ENCODE results near the gene SRPX2. TPM values are rescaled to one million over a fixed set of nuclear protein-coding genes. Genes with fewer than 3 reads are reported as not detected.
A peak's percentile ranks its signal among the peaks of the same experiment; 100 is the strongest.

SRPX2 gene
- total RNA-seq, 1 donor from 2014 or later = 29.5 TPM

DNA sequence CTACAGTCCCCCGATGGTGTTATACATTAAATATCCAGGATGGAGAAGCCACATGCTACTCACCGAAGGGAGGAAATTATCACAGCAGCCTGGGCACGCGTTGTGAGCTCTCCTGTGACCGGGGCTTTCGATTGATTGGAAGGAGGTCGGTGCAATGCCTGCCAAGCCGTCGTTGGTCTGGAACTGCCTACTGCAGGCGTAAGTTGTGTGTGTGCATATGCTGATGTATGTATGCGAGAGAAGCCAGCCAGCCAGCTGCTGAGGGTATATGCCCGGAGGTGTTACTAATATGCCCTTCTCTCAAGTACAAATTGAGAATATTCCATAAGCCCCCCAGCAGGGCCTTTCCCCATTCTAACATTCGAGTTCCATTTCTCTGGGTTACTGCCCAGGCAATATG lies 18.2 kb downstream of the SRPX2 start:
- no peak overlapping the region for H3K4me3 ChIP-seq (ENCODE audit: low read depth, low read length)
- no peak for DNase-seq (ENCODE audit: low read depth)
- TF ChIP-seq, protein P1, sequence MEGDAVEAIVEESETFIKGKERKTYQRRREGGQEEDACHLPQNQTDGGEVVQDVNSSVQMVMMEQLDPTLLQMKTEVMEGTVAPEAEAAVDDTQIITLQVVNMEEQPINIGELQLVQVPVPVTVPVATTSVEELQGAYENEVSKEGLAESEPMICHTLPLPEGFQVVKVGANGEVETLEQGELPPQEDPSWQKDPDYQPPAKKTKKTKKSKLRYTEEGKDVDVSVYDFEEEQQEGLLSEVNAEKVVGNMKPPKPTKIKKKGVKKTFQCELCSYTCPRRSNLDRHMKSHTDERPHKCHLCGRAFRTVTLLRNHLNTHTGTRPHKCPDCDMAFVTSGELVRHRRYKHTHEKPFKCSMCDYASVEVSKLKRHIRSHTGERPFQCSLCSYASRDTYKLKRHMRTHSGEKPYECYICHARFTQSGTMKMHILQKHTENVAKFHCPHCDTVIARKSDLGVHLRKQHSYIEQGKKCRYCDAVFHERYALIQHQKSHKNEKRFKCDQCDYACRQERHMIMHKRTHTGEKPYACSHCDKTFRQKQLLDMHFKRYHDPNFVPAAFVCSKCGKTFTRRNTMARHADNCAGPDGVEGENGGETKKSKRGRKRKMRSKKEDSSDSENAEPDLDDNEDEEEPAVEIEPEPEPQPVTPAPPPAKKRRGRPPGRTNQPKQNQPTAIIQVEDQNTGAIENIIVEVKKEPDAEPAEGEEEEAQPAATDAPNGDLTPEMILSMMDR (conservative IDR thresholded peaks at IDR 0.05; ENCODE audit: low read depth, low read length) = no peak

DNA sequence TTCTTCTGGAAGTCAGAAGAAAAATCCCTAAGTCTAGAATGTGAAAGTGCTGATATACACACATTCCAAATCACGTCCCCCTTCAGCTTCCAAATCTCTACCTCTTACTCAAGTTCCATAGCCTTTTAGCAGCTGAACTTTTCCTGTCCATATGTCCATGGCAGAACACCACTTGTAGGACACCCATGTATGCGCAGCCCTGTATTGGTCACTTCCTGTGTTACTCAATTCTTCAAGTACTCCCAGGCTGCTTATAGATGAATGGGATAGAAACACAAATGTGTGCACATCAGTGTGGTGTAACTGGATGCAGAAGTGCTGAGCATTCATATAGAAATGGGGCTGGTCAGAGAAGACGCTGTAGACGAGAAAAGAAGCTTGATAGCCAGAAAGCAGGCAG lies 18.8 kb downstream of the SRPX2 start:
- TF ChIP-seq, protein P1 (conservative IDR thresholded peaks at IDR 0.05; ENCODE audit: low read depth, low read length) = no peak
- DNase-seq (ENCODE audit: low read depth) = no peak
- H3K4me3 ChIP-seq (ENCODE audit: low read depth, low read length) = no peak overlapping the region

DNA sequence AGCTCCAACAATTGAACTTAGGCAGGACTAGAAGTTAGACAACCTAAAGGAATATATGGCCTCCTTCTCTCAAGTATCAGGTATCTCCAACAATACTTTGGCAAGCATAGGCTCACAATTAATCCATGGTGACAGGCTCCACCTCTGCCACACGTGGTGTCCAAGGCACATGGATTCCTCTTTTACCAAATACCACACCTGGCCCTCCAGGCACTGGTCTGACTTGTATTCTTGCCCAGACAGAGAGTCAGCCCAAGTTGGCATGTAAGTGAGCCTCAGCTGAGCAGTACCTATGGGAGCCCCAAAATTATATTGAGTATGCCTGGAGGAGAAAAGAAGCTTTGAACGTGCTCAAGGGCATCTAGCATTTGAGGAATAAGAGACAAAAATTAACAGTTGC lies 19.6 kb downstream of the SRPX2 start:
- no peak overlapping the region for H3K4me3 ChIP-seq (ENCODE audit: low read depth, low read length)
- TF ChIP-seq, protein P1 (conservative IDR thresholded peaks at IDR 0.05; ENCODE audit: low read depth, low read length) = no peak
- no peak for DNase-seq (ENCODE audit: low read depth)

DNA sequence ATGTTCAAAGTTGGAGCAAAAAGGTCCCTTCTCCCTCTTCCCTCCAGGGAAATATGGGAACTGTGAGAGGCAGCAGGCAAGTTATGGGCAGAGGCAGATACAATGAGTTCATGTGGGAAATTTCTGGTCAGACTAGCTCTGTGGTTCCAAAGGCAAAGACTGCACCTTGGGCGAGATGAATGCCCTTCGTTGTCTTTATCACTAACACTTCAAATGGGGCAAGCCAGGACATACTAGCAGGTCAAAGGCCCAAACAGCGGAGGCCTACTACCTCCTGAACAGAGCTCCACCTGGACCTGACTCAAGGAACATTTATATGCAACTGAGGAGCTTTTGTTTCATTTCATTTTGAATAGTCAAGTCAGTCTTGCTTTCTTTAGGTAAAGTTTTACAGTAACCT lies 29.0 kb downstream of the SRPX2 start:
- DNase-seq (ENCODE audit: low read depth) = no peak
- TF ChIP-seq, protein P1 (conservative IDR thresholded peaks at IDR 0.05; ENCODE audit: low read depth, low read length) = no peak
- H3K4me3 ChIP-seq (ENCODE audit: low read depth, low read length) = no peak overlapping the region

DNA sequence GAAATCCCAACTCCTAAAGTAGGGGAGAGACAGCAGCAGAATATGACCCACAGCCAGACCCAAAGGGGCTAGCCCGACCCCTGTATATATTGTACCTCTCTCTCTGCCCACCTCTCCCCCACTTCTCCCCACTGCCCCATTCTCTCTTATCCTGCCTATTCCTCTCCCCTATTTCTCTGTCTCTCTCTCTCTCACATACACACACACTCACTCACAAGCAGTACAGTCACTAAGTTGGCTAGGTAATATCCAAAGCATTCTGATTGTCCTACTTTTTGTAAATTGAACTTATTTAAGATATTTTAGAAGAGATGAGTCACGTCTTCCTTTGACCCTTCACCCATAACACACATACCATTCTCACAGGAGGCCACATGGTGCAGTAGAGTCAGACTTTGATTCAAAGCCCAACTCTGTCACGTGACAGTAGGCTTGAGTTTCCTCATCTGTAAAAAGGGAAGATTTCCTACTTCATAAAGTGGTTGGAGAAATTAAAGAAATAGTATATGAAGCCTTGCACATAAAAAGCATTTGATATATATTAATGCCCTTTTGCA lies 29.5 kb downstream of the SRPX2 start:
- peak; percentile 36 for DNase-seq (ENCODE audit: low read depth)
- no peak overlapping the region for H3K4me3 ChIP-seq (ENCODE audit: low read depth, low read length)
- TF ChIP-seq, protein P1 (conservative IDR thresholded peaks at IDR 0.05; ENCODE audit: low read depth, low read length) = no peak

DNA sequence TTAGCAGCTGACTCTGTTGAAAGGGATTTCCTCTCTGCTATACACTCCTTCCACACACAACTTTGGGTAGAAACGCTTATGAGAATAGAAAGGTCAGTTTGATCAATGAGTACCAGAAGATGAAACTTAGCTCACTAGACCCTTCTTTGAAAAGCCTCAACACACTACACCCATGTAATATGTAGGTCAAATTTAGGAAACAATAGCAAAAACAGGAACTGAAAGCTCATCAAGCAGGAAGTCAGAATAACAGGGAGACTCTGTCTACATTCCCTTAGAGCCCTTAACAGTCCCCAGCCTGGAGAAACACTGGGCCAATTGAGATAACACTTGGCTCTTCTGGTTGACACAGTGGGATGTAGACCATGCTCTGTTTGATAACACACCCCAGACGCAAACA lies 30.7 kb downstream of the SRPX2 start:
- TF ChIP-seq, protein P1 (conservative IDR thresholded peaks at IDR 0.05; ENCODE audit: low read depth, low read length) = no peak
- no peak for DNase-seq (ENCODE audit: low read depth)
- H3K4me3 ChIP-seq (ENCODE audit: low read depth, low read length) = no peak overlapping the region

DNA sequence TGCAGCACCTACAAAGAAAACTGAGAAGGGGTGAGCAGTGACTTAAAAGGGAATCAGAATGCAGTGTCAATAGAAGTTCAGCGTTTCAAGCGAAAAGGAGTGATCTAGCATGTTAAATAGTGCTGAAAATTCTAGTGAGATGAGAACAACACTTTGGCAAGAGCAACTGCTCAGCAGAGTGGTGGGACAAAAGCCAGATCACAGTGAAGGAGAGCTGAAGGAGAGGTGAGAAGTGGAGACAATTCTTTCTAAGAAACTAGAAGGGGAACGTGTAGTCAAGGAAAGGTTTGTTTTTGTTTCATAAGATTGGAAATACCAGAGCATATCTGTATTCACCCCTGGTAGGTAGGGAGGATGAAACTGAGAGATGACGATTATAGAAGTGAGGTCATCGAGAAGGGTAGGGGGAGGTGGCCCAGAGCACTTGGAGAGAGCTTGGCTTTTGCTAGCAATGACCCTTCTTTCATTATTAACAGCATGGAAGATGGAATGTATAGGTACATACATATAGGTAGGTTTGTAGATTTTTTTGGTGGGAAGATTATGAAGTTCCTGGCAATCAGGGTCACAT lies 33.7 kb downstream of the SRPX2 start:
- no peak for DNase-seq (ENCODE audit: low read depth)
- no peak overlapping the region for H3K4me3 ChIP-seq (ENCODE audit: low read depth, low read length)
- TF ChIP-seq, protein P1 (conservative IDR thresholded peaks at IDR 0.05; ENCODE audit: low read depth, low read length) = no peak
